Measurements from ENCODE around the gene PGAM5.

GRCh38 chr12:132669166-132669879 lies 41.3 kb upstream of the PGAM5 start:
- TF ChIP-seq CTCF (IDR thresholded peaks at IDR 0.05; ENCODE audit: low read length): no peak
- no peak for TF ChIP-seq EZH2 (optimal IDR thresholded peaks at IDR 0.05; ENCODE audit: low read depth, low read length)
- TF ChIP-seq EZH2phosphoT487 (IDR thresholded peaks at IDR 0.05; ENCODE audit: low read length): no peak

All from MM.1S (cell line).